Liver (tissue), 9 donors: Measurements from ENCODE around the gene FUNDC2. TPM values are rescaled to one million over a fixed set of nuclear protein-coding genes. Genes with fewer than 3 reads are reported as not detected.

Experiments used
- DNase-seq: peaks from one replicate; pipeline ENCODE4 v3.0.0-alpha.2; 2017; ENCODE audit warnings: low spot score
- H3K27ac ChIP-seq, 2 donors: one replicate each; pipeline ENCODE4 v1.7.0; 2013; ENCODE audit warnings: inconsistent platforms in 2 of 2, low read length in 2 of 2, control low read depth in 1 of 2, low read depth in 1 of 2, mild to moderate bottlenecking in 1 of 2
- H3K27me3 ChIP-seq, 4 donors: one replicate each; pipeline versions ENCODE4 v1.6.1 to v1.7.0; 2013; ENCODE audit warnings: low read length in 3 of 4, inconsistent platforms in 1 of 4, mild to moderate bottlenecking in 1 of 4, moderate library complexity in 1 of 4; ENCODE audit not compliant: control insufficient read depth in 4 of 4, insufficient read depth in 4 of 4
- H3K36me3 ChIP-seq, 4 donors: one replicate each; pipeline versions ENCODE4 v1.6.1 to v1.7.0; 2013; ENCODE audit warnings: low read length in 3 of 4, mild to moderate bottlenecking in 3 of 4, low read depth in 1 of 4, moderate library complexity in 1 of 4; ENCODE audit not compliant: control insufficient read depth in 4 of 4, insufficient read depth in 3 of 4
- H3K4me1 ChIP-seq, 4 donors: one replicate each; pipeline versions ENCODE4 v1.6.1 to v1.7.0; 2013; ENCODE audit warnings: low read length in 3 of 4, mild to moderate bottlenecking in 3 of 4, moderate library complexity in 1 of 4; ENCODE audit not compliant: control insufficient read depth in 4 of 4, insufficient read depth in 4 of 4
- H3K4me3 ChIP-seq, 3 donors: one replicate each; pipeline versions ENCODE4 v1.6.1 to v1.7.0; 2013; ENCODE audit warnings: low read length in 3 of 3, control low read depth in 1 of 3, low read depth in 1 of 3, mild to moderate bottlenecking in 1 of 3
- H3K9ac ChIP-seq, 2 donors: one replicate each; pipeline ENCODE4 v1.7.0; 2013; ENCODE audit warnings: low read length in 2 of 2, mild to moderate bottlenecking in 2 of 2, moderate library complexity in 2 of 2, control low read depth in 1 of 2, low read depth in 1 of 2
- H3K9me3 ChIP-seq, 4 donors: one replicate each; pipeline versions ENCODE4 v1.6.1 to v1.7.0; 2013; ENCODE audit warnings: low read length in 3 of 4; ENCODE audit not compliant: control insufficient read depth in 4 of 4
- ATF3 ChIP-seq: IDR thresholded peaks from 2 replicates; pipeline ENCODE4 v1.6.1; 2016; ENCODE audit warnings: antibody characterized with exemption
- CTCF ChIP-seq: fragments of 150-350 bp; IDR thresholded peaks from 2 replicates; pipeline ENCODE4 v1.5.1; 2017; ENCODE audit warnings: improper control_type of control experiment, low read depth, low read length; ENCODE audit not compliant: missing input control
- EGR1 ChIP-seq, 2 donors: IDR thresholded peaks; 2 replicates each; pipeline ENCODE4 v1.6.1; 2016 to 2018; ENCODE audit warnings: antibody characterized with exemption in 2 of 2, low read depth in 2 of 2
- FOXA1 ChIP-seq: IDR thresholded peaks from 2 replicates; pipeline ENCODE4 v1.6.1; 2016; ENCODE audit warnings: antibody characterized with exemption
- FOXA2 ChIP-seq: IDR thresholded peaks from 2 replicates; pipeline ENCODE4 v1.6.1; 2016; ENCODE audit warnings: antibody characterized with exemption
- HNF4A ChIP-seq, 2 donors: conservative IDR thresholded peaks; 2 replicates each; pipeline ENCODE4 v1.6.1; 2016; ENCODE audit warnings: antibody characterized with exemption in 2 of 2, mild to moderate bottlenecking in 2 of 2
- JUND ChIP-seq, 2 donors: IDR thresholded peaks; 2 replicates each; pipeline ENCODE4 v1.6.1; 2016; ENCODE audit warnings: antibody characterized with exemption in 2 of 2
- MAX ChIP-seq: IDR thresholded peaks from 2 replicates; pipeline ENCODE4 v1.6.1; 2016; ENCODE audit warnings: antibody characterized with exemption
- NR2F2 ChIP-seq: IDR thresholded peaks from 2 replicates; pipeline ENCODE4 v1.6.1; 2016; ENCODE audit warnings: antibody characterized with exemption
- RAD21 ChIP-seq, 2 donors: IDR thresholded peaks; 2 replicates each; pipeline ENCODE4 v1.6.1; 2016; ENCODE audit warnings: antibody characterized with exemption in 2 of 2, mild to moderate bottlenecking in 2 of 2
- RXRA ChIP-seq, 2 donors: IDR thresholded peaks; 2 replicates each; pipeline ENCODE4 v1.6.1; 2017 to 2018; ENCODE audit warnings: antibody characterized with exemption in 2 of 2, mild to moderate bottlenecking in 1 of 2
- SP1 ChIP-seq: IDR thresholded peaks from 2 replicates; pipeline ENCODE4 v1.6.1; 2018; ENCODE audit warnings: antibody characterized with exemption, mild to moderate bottlenecking
- TAF1 ChIP-seq: conservative IDR thresholded peaks from 2 replicates; pipeline ENCODE4 v1.6.1; 2016; ENCODE audit warnings: antibody characterized with exemption, mild to moderate bottlenecking
- YY1 ChIP-seq: IDR thresholded peaks from 2 replicates; pipeline ENCODE4 v1.6.1; 2016; ENCODE audit warnings: antibody characterized with exemption, mild to moderate bottlenecking
- ZBTB33 ChIP-seq: IDR thresholded peaks from 2 replicates; pipeline ENCODE4 v1.6.1; 2016; ENCODE audit warnings: antibody characterized with exemption
- WGBS: extraction: QIAGEN DNeasy Blood & Tissue Kit; methylation state at CpG from one replicate; pipeline ENCODE4 v1.1.7; 2013; 5-methylcytosine and 5-hydroxymethylcytosine counted together
- polyA plus RNA-seq, 2 donors: library from polyadenylated mRNA; stranded (reverse) in 1 of 2; unstranded in 1 of 2; fragments of 200-250 nt in 1 of 2; fragments of >200 nt in 1 of 2; fragmentation: Nextera tagmentation in 1 of 2; extraction: Ambion mirVana in 1 of 2; gene quantifications; one replicate each; pipeline versions ENCODE4 v1.2.1 to v1.2.3, GENCODE V29; 2013 to 2015
- total RNA-seq, 2 donors: library from RNA; depleted of rRNA; stranded (reverse); fragments of >200 nt; gene quantifications; one replicate each; pipeline ENCODE4 v1.2.3, GENCODE V29; 2014
- donor health status: healthy.
- donor health status: healthy.
- donor health status: healthy.
- donor health status: healthy.
- donor health status: healthy.

Gene FUNDC2
- total and polyA plus RNA-seq, 4 donors = 19.4 to 79.8 (median 40.8) TPM

- Histone ChIP-seq H3K4me1 (no peaks in the 10 kb centered on the region), H3K9ac (no peak overlapping the region), H3K36me3 (peaks cover 0 to 4% (median 0%) of the 10 kb centered on the region in 4 donors), H3K9me3 (peaks cover 0 to 2% (median 0%) of the 10 kb centered on the region in 4 donors), H3K27me3 (no peaks in the 10 kb centered on the region), H3K4me3 (no peak overlapping the region), H3K27ac (no peak overlapping the region)
- TF ChIP-seq RAD21 (IDR thresholded peaks at IDR 0.05) (peak; percentile 65 to 80), EGR1 (IDR thresholded peaks at IDR 0.05; ENCODE audit: low read depth in 2 of 2) (no peak), TAF1 (no peak), FOXA1 (no peak), JUND (IDR thresholded peaks at IDR 0.05) (no peak), CTCF (peak; percentile 42)
- DNase-seq = peak; percentile 48
- 81% methylated on average over 24 of the region's 24 CpGs for WGBS
Observed at GRCh38 chrX:155086202-155086840, 59.7 kb downstream of the FUNDC2 start.

GRCh38 chrX:155086961-155087735, 60.5 kb downstream of the FUNDC2 start:
- WGBS = 96% methylated on average over 26 of the region's 26 CpGs
- Histone ChIP-seq H3K9ac (no peak overlapping the region), H3K36me3 (peaks cover 0 to 4% (median 0%) of the 10 kb centered on the region in 4 donors), H3K4me3 (no peak overlapping the region), H3K4me1 (no peaks in the 10 kb centered on the region), H3K27me3 (no peaks in the 10 kb centered on the region), H3K9me3 (peaks cover 0 to 2% (median 0%) of the 10 kb centered on the region in 4 donors), H3K27ac (no peak overlapping the region)
- TF ChIP-seq RAD21 (IDR thresholded peaks at IDR 0.05) = no peak
- no peak for TF ChIP-seq EGR1 (IDR thresholded peaks at IDR 0.05; ENCODE audit: low read depth in 2 of 2)
- TF ChIP-seq HNF4A (conservative IDR thresholded peaks at IDR 0.05) = no peak
- TF ChIP-seq ATF3 = no peak
- DNase-seq = no peak

GRCh38 chrX:155094468-155095061, 67.9 kb downstream of the FUNDC2 start:
- H3K36me3 ChIP-seq = peaks cover 0 to 4% (median 0%) of the 10 kb centered on the region in 4 donors
- H3K9me3 ChIP-seq = no peaks in the 10 kb centered on the region
- H3K4me1 ChIP-seq = no peaks in the 10 kb centered on the region
- H3K27ac ChIP-seq = no peak overlapping the region
- 35% methylated on average over 4 of the region's 4 CpGs for WGBS
- H3K27me3 ChIP-seq = no peaks in the 10 kb centered on the region
- no peak overlapping the region for H3K9ac ChIP-seq
- DNase-seq = no peak
- H3K4me3 ChIP-seq = no peak overlapping the region
- TF ChIP-seq FOXA2 (no peak), MAX (no peak), YY1 (no peak), SP1 (no peak), NR2F2 (no peak), ATF3 (no peak), JUND (IDR thresholded peaks at IDR 0.05) (no peak), RAD21 (IDR thresholded peaks at IDR 0.05) (peak; percentile 71 to 80), CTCF (peak; percentile 47), ZBTB33 (no peak), HNF4A (conservative IDR thresholded peaks at IDR 0.05) (no peak), EGR1 (IDR thresholded peaks at IDR 0.05; ENCODE audit: low read depth in 2 of 2) (no peak), RXRA (IDR thresholded peaks at IDR 0.05) (no peak)
